ENCODE measurements around the gene CDC45.

The CDC45 gene

DNA sequence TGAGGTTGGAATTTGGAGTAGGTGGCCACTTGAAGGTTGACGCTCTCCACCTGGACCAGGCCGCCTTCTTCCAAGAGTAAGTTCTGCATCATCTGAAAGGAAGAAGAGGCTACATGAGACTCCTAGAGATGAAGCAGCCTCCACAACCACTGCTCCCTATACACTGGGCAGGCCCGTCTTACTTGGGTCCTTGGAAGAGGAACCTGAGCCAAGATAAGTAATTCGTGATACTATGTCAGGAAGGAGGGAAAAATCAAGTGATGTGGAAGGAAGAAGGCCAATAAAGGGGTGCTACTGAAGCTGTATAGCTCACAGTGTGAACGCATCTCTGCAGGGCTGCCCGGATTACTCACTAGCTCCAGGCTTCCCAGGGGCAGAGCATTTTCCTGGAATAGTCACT lies 11.8 kb upstream of the CDC45 start:
- peaks cover 79 to 97% of the 10 kb centered on the region in 2 experiments for H3K36me3 ChIP-seq (ENCODE audit: control insufficient read depth in 1 of 2, insufficient read depth in 2 of 2, low read depth in 1 of 2, low read length in 2 of 2)
- H3K79me1 ChIP-seq (replicated peaks; ENCODE audit: low read length, poor library complexity, severe bottlenecking), result peaks cover 56% of the 10 kb centered on the region
- no peaks in the 10 kb centered on the region for H3K4me1 ChIP-seq (ENCODE audit: control insufficient read depth, insufficient read depth, low read depth, low read length)
- no peak overlapping the region for H3K18ac ChIP-seq (ENCODE audit: low read depth in 1 of 2, low read length in 2 of 2)
- no peak overlapping the region for H3K27ac ChIP-seq (ENCODE audit: low read length, poor library complexity, severe bottlenecking)
- no peak overlapping the region for H3K4ac ChIP-seq (ENCODE audit: low read depth in 1 of 2, low read length in 2 of 2)
- H3K4me3 ChIP-seq (ENCODE audit: insufficient read depth in 1 of 2, low read depth in 1 of 2, low read length in 2 of 2), result no peak overlapping the region
- no peak for DNase-seq
- H2AK5ac ChIP-seq (ENCODE audit: low read length, severe bottlenecking), result no peak overlapping the region
- H3K23ac ChIP-seq (ENCODE audit: low read length in 2 of 2), result no peak overlapping the region
- no peak overlapping the region for H4K8ac ChIP-seq (ENCODE audit: low read length)
- H2BK120ac ChIP-seq (ENCODE audit: low read depth, low read length), result no peak overlapping the region
- no peak overlapping the region for H4K91ac ChIP-seq (ENCODE audit: low read length)
- no peak overlapping the region for H2AFZ ChIP-seq (ENCODE audit: low read depth, low read length)
- no peak overlapping the region for H2BK15ac ChIP-seq (ENCODE audit: low read depth, poor library complexity, severe bottlenecking)
- no peak overlapping the region for H3K14ac ChIP-seq (ENCODE audit: low read length in 2 of 2)
- no peak overlapping the region for H2BK5ac ChIP-seq (ENCODE audit: low read depth, low read length, poor library complexity, severe bottlenecking)
- H3K4me2 ChIP-seq (ENCODE audit: low read length, poor library complexity, severe bottlenecking), result no peak overlapping the region
- 96% methylated on average over 5 of the region's 6 CpGs for WGBS
- H3K27me3 ChIP-seq (ENCODE audit: control insufficient read depth in 1 of 2, insufficient read depth in 1 of 2, low read length in 2 of 2), result no peaks in the 10 kb centered on the region
- no peaks in the 10 kb centered on the region for H3K9me3 ChIP-seq (ENCODE audit: control insufficient read depth, low read length)
- H3K9ac ChIP-seq (ENCODE audit: low read length), result no peak overlapping the region
- H2BK12ac ChIP-seq (ENCODE audit: low read length in 2 of 2), result no peak overlapping the region

DNA sequence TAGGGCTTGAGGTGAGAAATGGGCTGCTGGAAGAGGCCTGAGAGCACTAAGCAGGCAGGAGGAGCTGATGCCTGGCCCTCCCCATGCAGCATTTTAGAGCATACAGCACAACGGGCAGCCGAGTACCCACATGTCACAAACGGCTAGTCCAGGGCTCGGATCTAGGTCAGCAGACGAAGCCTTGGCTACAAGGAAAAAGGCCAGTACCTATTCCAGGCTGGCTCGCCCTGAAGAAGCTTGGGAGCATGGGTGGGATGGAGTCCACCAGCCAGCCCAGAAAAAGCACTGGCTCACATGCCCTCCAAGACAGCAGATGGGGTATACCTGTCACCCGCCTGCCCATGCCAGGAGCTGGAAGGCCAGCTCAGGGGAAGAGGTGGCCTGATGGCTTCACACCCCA lies 10.3 kb upstream of the CDC45 start:
- Histone ChIP-seq H2BK15ac (ENCODE audit: low read depth, poor library complexity, severe bottlenecking) (no peak overlapping the region), H2AFZ (ENCODE audit: low read depth, low read length) (no peak overlapping the region), H3K23ac (ENCODE audit: low read length in 2 of 2) (no peak overlapping the region), H2AK5ac (ENCODE audit: low read length, severe bottlenecking) (no peak overlapping the region), H3K27ac (ENCODE audit: low read length, poor library complexity, severe bottlenecking) (no peak overlapping the region), H3K4me1 (ENCODE audit: control insufficient read depth, insufficient read depth, low read depth, low read length) (no peaks in the 10 kb centered on the region), H3K9ac (ENCODE audit: low read length) (no peak overlapping the region), H4K91ac (ENCODE audit: low read length) (no peak overlapping the region), H3K4me2 (ENCODE audit: low read length, poor library complexity, severe bottlenecking) (no peak overlapping the region), H4K8ac (ENCODE audit: low read length) (no peak overlapping the region), H3K4ac (ENCODE audit: low read depth in 1 of 2, low read length in 2 of 2) (no peak overlapping the region), H3K14ac (ENCODE audit: low read length in 2 of 2) (no peak overlapping the region), H3K4me3 (ENCODE audit: insufficient read depth in 1 of 2, low read depth in 1 of 2, low read length in 2 of 2) (no peak overlapping the region), H2BK12ac (ENCODE audit: low read length in 2 of 2) (no peak overlapping the region), H2BK5ac (ENCODE audit: low read depth, low read length, poor library complexity, severe bottlenecking) (no peak overlapping the region), H2BK120ac (ENCODE audit: low read depth, low read length) (no peak overlapping the region), H3K79me1 (replicated peaks; ENCODE audit: low read length, poor library complexity, severe bottlenecking) (peaks cover 67% of the 10 kb centered on the region), H3K27me3 (ENCODE audit: control insufficient read depth in 1 of 2, insufficient read depth in 1 of 2, low read length in 2 of 2) (no peaks in the 10 kb centered on the region), H3K9me3 (ENCODE audit: control insufficient read depth, low read length) (no peaks in the 10 kb centered on the region), H3K18ac (ENCODE audit: low read depth in 1 of 2, low read length in 2 of 2) (no peak overlapping the region), H3K36me3 (ENCODE audit: control insufficient read depth in 1 of 2, insufficient read depth in 2 of 2, low read depth in 1 of 2, low read length in 2 of 2) (peaks cover 89 to 97% of the 10 kb centered on the region in 2 experiments)
- no peak for DNase-seq
- WGBS, result 98% methylated on average over 7 of the region's 7 CpGs

DNA sequence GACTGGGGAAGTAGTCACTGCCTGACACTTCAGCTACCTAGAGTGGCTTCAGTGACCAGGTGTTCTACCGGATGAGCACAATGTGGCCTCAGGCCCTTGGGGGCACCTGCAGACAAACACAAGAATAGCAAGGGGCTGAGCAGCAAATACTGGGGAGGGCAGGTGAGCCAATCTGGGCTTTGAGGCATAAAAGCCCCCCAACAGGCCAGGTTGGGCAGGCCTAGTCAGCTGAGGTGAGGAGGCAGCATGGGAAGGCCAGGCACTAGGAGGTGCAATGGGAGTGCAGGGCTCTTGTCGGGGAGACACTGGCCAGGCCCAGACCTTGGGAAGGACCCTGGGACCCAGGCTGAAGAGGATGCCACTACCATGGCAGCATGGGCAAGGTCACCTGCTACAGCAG lies 9.7 kb upstream of the CDC45 start:
- Histone ChIP-seq H3K4ac (ENCODE audit: low read depth in 1 of 2, low read length in 2 of 2) (no peak overlapping the region), H2BK120ac (ENCODE audit: low read depth, low read length) (no peak overlapping the region), H3K27me3 (ENCODE audit: control insufficient read depth in 1 of 2, insufficient read depth in 1 of 2, low read length in 2 of 2) (no peaks in the 10 kb centered on the region), H2BK12ac (ENCODE audit: low read length in 2 of 2) (no peak overlapping the region), H3K4me1 (ENCODE audit: control insufficient read depth, insufficient read depth, low read depth, low read length) (no peaks in the 10 kb centered on the region), H3K27ac (ENCODE audit: low read length, poor library complexity, severe bottlenecking) (no peak overlapping the region), H3K9me3 (ENCODE audit: control insufficient read depth, low read length) (no peaks in the 10 kb centered on the region), H3K9ac (ENCODE audit: low read length) (no peak overlapping the region), H2AFZ (ENCODE audit: low read depth, low read length) (no peak overlapping the region), H4K91ac (ENCODE audit: low read length) (no peak overlapping the region), H3K36me3 (ENCODE audit: control insufficient read depth in 1 of 2, insufficient read depth in 2 of 2, low read depth in 1 of 2, low read length in 2 of 2) (peaks cover 89 to 97% of the 10 kb centered on the region in 2 experiments), H3K79me1 (replicated peaks; ENCODE audit: low read length, poor library complexity, severe bottlenecking) (peaks cover 69% of the 10 kb centered on the region), H4K8ac (ENCODE audit: low read length) (no peak overlapping the region), H2AK5ac (ENCODE audit: low read length, severe bottlenecking) (no peak overlapping the region), H3K4me3 (ENCODE audit: insufficient read depth in 1 of 2, low read depth in 1 of 2, low read length in 2 of 2) (no peak overlapping the region), H2BK15ac (ENCODE audit: low read depth, poor library complexity, severe bottlenecking) (no peak overlapping the region), H3K23ac (ENCODE audit: low read length in 2 of 2) (no peak overlapping the region), H2BK5ac (ENCODE audit: low read depth, low read length, poor library complexity, severe bottlenecking) (no peak overlapping the region), H3K4me2 (ENCODE audit: low read length, poor library complexity, severe bottlenecking) (no peak overlapping the region), H3K18ac (ENCODE audit: low read depth in 1 of 2, low read length in 2 of 2) (no peak overlapping the region), H3K14ac (ENCODE audit: low read length in 2 of 2) (no peak overlapping the region)
- no peak for DNase-seq
- WGBS, result 100% methylated on average over 2 of the region's 2 CpGs

DNA sequence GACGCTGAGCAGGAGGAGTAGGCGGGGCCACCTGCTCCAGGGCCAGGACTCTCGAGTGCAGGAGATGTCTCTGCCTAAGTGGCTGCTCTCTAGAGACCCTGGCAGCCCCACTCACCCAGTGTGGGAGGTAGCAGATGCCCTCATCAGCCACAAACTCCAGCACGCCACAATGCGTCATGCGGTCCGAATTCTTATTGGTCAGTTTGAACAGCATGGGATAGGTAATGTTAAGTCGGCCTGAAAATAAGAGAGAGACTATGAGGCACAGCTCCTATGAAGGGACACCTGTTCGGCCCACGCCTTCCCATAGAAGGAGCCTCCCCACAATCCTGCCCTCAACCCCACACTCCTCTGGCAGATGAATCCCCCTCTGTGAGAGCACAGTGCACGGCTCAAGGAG lies 8.1 kb upstream of the CDC45 start:
- DNase-seq, result no peak
- peaks cover 80 to 91% of the 10 kb centered on the region in 2 experiments for H3K36me3 ChIP-seq (ENCODE audit: control insufficient read depth in 1 of 2, insufficient read depth in 2 of 2, low read depth in 1 of 2, low read length in 2 of 2)
- H3K18ac ChIP-seq (ENCODE audit: low read depth in 1 of 2, low read length in 2 of 2), result no peak overlapping the region
- H2AK5ac ChIP-seq (ENCODE audit: low read length, severe bottlenecking), result no peak overlapping the region
- no peak overlapping the region for H3K4me2 ChIP-seq (ENCODE audit: low read length, poor library complexity, severe bottlenecking)
- no peaks in the 10 kb centered on the region for H3K4me1 ChIP-seq (ENCODE audit: control insufficient read depth, insufficient read depth, low read depth, low read length)
- no peak overlapping the region for H3K4me3 ChIP-seq (ENCODE audit: insufficient read depth in 1 of 2, low read depth in 1 of 2, low read length in 2 of 2)
- H2AFZ ChIP-seq (ENCODE audit: low read depth, low read length), result no peak overlapping the region
- H4K8ac ChIP-seq (ENCODE audit: low read length), result no peak overlapping the region
- no peaks in the 10 kb centered on the region for H3K27me3 ChIP-seq (ENCODE audit: control insufficient read depth in 1 of 2, insufficient read depth in 1 of 2, low read length in 2 of 2)
- 91% methylated on average over 10 of the region's 11 CpGs for WGBS
- H3K27ac ChIP-seq (ENCODE audit: low read length, poor library complexity, severe bottlenecking), result no peak overlapping the region
- no peak overlapping the region for H2BK15ac ChIP-seq (ENCODE audit: low read depth, poor library complexity, severe bottlenecking)
- H2BK12ac ChIP-seq (ENCODE audit: low read length in 2 of 2), result no peak overlapping the region
- H3K9me3 ChIP-seq (ENCODE audit: control insufficient read depth, low read length), result no peaks in the 10 kb centered on the region
- H3K79me1 ChIP-seq (replicated peaks; ENCODE audit: low read length, poor library complexity, severe bottlenecking), result peaks cover 64% of the 10 kb centered on the region
- H2BK5ac ChIP-seq (ENCODE audit: low read depth, low read length, poor library complexity, severe bottlenecking), result no peak overlapping the region
- H3K23ac ChIP-seq (ENCODE audit: low read length in 2 of 2), result no peak overlapping the region
- H4K91ac ChIP-seq (ENCODE audit: low read length), result no peak overlapping the region
- no peak overlapping the region for H2BK120ac ChIP-seq (ENCODE audit: low read depth, low read length)
- H3K4ac ChIP-seq (ENCODE audit: low read depth in 1 of 2, low read length in 2 of 2), result no peak overlapping the region
- no peak overlapping the region for H3K9ac ChIP-seq (ENCODE audit: low read length)
- H3K14ac ChIP-seq (ENCODE audit: low read length in 2 of 2), result no peak overlapping the region
